ENCODE data around the gene ZIK1.
A peak's percentile ranks its signal among the peaks of the same experiment; 100 is the strongest.

ZIK1 gene

DNA sequence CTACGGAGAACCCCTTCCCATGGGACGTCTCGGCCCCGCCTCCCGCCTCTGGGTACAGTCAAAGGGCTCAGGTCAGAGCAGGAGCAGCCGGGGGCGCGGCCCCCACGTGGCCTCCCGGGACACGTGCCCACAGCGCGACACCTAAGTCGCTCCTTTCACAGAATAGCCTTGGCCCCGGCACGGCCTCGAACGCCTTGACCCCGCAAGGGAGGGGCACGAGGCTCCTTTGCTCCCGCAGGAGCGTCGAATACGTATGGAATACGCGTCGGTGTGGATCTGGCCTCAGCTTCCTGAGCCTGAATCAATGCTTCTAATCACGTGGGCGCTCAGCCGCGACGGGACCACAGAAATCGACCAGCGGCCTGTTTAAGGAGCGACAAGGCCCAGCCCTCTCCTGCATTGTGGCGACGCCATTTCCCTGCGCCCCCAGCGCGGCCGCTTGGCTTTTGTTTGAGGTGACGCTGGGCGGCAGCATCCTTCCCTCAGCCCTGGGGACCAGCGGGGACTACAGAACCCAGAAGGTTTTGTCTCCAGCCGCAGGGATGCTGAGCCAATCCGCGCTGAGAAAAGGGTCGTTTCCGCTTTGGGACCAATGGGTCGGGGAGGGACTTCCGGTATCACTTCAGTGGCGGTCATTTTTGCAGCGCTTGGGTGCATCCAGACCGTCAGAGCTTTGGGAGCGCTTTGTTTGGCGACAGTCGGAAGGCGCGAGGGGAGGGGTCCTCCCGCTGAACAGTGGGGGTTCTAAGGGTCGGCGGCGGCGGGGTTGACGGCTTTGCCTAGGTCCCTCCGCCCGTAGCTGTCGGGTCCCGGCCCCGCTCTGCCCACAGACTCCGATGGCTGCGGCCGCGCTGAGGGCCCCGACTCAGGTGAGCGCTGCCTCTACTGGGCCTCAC lies at the start of gene ZIK1:
ZIK1 (plus strand) TSS at position 625 of the 896 bp plus-strand sequence; CDS start at position 837, 212 bp downstream.
- peak; percentile 95 for DNase-seq (ENCODE audit: low spot score)
- TF ChIP-seq, protein P1, sequence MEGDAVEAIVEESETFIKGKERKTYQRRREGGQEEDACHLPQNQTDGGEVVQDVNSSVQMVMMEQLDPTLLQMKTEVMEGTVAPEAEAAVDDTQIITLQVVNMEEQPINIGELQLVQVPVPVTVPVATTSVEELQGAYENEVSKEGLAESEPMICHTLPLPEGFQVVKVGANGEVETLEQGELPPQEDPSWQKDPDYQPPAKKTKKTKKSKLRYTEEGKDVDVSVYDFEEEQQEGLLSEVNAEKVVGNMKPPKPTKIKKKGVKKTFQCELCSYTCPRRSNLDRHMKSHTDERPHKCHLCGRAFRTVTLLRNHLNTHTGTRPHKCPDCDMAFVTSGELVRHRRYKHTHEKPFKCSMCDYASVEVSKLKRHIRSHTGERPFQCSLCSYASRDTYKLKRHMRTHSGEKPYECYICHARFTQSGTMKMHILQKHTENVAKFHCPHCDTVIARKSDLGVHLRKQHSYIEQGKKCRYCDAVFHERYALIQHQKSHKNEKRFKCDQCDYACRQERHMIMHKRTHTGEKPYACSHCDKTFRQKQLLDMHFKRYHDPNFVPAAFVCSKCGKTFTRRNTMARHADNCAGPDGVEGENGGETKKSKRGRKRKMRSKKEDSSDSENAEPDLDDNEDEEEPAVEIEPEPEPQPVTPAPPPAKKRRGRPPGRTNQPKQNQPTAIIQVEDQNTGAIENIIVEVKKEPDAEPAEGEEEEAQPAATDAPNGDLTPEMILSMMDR (IDR thresholded peaks at IDR 0.05; ENCODE audit: extremely low read depth, missing control alignments), result no peak

GRCh38 chr19:57537953-57538547 lies 45.9 kb upstream of the ZIK1 start:
- DNase-seq (ENCODE audit: low spot score), result no peak
- TF ChIP-seq, protein P1 (IDR thresholded peaks at IDR 0.05; ENCODE audit: extremely low read depth, missing control alignments), result no peak

DNA sequence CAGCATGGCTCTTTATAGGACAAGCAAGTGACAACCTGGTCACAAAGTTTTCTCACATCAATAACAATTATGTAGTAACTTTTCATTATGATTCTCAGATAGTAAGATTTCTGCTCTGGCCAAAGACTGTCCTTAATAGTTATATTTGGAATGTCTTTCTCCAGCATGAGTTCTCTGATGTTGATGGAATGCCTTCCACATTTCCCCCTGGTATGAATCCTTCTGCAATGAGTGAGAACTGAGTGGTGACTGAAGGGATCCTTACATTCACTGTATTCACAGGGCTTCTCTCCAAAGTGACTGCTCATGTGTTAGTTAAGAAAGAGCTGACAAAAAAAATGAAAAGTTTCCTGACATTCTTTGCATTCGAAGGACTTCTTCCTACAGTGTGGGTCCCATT lies 37.4 kb upstream of the ZIK1 start:
- DNase-seq (ENCODE audit: low spot score), result no peak
- TF ChIP-seq, protein P1 (IDR thresholded peaks at IDR 0.05; ENCODE audit: extremely low read depth, missing control alignments), result no peak

GRCh38 chr19:57552432-57552831 lies 31.5 kb upstream of the ZIK1 start:
- no peak for DNase-seq (ENCODE audit: low spot score)
- TF ChIP-seq, protein P1 (IDR thresholded peaks at IDR 0.05; ENCODE audit: extremely low read depth, missing control alignments), result no peak

GRCh38 chr19:57557659-57558058 lies 26.3 kb upstream of the ZIK1 start:
- DNase-seq (ENCODE audit: low spot score), result no peak
- TF ChIP-seq, protein P1 (IDR thresholded peaks at IDR 0.05; ENCODE audit: extremely low read depth, missing control alignments), result no peak

- no peak for DNase-seq (ENCODE audit: low spot score)
These were observed 25.4 kb upstream of the ZIK1 start for GRCh38 chr19:57558525-57558924.

More at GRCh38 chr19:57558525-57558924, 25.4 kb upstream of the ZIK1 start:
- TF ChIP-seq, protein P1 (IDR thresholded peaks at IDR 0.05; ENCODE audit: extremely low read depth, missing control alignments), result no peak
